Activated CD8-positive, alpha-beta memory T cell treated with anti-CD3 and anti-CD28 coated beads for 48 hours (primary cell): ENCODE data around the gene TTC23.

ENCODE experiments used
- DNase-seq, 3 experiments: peaks; one replicate each; pipeline ENCODE4 v3.0.0-alpha.2; 2020; ENCODE audit warnings: low read depth in 2 of 3, low spot score in 2 of 3

The TTC23 gene

DNA sequence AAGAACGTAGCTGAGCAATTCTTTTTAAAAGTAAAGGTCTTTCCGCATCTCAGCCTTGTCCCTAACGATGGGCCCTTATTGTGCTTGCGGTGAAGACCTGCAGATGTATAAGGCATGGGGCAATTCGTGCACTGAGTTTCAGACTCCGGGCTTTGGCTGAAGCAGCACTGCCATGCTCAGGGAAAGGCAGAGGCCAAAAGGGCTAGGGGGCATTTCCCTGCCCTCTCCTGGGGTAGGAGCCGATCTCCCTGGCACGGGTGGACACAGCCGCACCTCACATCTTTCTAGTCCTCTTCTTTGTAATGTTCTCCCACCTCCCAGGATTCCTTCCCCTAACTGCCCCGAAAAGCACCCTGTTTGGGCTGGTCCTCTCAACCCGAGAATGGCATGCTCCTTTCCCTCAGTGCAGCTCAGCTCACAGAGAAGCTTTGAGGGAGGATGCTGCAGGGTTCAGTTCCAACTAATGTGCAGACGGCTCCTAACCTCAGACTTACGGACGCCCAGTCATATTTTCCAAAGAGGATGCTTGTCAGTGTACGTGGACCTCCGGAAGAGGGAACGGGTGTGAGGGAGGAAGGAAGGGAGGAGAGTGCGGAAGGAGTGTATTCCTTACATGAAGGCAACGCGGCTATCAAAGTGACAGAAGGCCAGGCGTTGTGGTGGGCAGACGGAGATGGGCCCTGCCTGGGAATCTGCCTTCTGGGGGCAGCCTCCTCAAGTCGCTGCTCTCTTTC is 83.3 kb downstream of the TTC23 start:
- no peak for DNase-seq

DNA sequence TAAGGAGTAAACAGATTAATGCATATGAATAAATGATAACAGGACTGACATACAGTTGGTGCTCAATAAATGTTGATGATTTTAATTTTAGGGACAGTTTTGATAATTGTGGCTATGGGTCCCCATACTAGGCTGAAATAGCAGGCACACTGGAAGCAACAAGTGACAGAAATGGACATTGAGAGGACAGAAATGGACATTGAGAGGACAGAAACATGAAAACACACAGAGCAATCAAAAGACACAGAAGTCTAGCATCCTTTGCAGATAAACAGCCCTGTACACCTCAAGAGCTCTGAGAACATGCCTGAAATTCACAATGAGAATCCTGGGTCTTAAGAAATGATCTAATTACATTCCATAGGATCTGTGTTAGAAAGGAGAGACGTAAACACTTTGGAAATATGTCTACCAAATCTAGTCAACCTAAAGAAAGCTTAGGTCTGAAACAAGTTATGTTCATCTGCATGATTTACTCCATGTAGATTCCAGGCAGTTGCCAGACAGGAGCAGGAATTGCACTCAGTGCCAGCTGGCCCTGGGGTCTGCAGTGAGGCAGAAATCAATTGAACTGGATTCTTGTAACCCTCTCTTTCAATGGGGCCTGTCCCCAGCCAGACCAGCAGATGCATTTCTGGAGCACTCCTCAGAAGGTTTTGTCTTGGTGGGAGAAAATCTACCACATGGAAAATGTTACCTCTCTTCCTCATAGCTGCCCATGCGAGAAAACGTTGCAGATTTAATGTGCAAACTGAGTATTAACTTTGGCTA is 84.2 kb downstream of the TTC23 start:
- no peak for DNase-seq

DNA sequence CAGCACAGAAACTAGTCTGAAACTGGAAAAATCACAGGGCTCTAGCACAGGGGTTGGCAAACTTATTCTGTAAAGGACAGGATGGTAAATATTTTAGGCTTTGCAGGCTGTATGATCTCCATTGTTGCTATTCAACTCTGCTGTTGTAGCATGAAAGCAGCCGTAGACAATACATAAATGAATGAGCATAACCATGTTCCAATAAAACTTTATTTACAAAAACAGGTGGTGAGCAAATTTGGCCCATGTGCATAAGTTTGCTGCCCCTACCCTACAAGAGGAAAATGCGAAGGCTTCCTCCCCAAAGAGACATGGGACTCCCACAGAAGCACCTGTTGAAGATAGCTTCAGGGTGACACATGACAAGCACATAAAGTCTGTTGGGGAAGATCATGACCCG is 85.3 kb downstream of the TTC23 start:
- no peak for DNase-seq

DNA sequence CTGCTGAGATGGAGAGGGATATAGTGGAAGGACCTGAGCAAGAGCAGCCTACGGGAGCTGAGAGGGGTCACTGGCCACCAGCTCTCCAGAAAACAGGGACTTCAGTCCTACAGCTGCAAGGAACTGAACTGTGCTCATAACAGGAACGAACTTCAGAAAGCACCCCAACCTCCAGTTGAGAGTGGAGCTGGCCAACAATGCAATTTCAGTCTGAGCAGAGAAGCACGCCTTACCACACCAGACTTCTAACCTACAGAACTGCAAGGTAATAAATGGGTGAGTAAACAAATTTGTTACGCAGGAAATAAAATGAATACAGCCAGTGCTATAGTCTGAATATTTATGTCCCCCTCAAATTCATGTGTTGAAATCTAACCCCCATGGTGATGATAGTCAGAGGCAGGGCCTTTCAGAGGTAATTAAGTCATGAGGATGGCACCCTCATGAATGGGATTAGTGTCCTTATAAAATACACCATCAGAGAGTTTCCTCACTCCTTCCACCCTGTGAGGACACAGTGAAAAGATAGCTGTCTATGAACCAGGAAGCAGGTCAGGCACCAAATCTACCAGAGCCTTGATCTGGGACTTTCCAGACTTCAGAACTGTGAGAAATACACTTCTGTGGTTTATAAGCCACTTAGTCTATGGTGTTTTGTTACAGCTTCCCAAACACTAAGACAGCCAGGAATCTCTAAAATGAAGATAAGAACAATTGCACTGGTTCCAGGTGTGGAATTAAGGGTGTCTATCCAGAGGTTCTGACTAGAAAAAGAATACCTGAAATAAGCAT is 85.9 kb downstream of the TTC23 start:
- no peak for DNase-seq

DNA sequence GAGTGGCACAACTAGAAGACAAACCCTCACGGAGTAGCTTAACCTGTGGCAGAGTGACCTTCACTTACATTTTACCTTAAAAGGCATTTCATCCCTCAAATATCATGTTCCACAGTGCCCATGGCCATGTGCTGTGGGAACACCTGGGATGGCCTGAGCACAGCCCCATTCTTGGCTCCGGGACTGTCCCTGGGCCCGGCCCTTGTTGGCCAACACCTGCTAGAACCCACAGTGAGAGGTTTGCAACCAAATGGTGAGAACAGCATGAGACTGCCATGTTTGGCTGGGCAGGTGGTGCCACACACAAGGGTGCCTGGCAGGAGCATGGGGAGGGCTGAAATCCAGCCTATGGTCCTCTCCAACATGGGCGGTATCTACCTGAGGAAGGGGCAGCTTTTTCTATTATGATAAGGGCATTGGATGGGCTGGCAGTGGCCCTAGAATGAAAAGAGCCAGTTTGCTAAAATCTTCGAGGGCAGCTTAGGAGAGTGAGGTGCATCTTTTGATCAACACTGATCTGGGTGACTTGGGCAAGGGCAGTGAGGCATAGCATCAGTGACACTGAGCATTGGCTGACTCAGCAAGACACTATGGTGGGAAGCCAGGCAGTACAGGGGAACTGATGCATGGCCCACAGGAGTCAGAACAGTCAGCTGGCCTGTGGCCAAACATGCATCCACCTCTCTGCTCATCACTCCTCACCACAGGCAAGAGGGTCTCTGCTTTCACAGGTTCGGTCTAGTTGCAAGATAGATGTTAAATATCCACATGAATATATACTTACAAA is 90.6 kb downstream of the TTC23 start:
- DNase-seq, result no peak

DNA sequence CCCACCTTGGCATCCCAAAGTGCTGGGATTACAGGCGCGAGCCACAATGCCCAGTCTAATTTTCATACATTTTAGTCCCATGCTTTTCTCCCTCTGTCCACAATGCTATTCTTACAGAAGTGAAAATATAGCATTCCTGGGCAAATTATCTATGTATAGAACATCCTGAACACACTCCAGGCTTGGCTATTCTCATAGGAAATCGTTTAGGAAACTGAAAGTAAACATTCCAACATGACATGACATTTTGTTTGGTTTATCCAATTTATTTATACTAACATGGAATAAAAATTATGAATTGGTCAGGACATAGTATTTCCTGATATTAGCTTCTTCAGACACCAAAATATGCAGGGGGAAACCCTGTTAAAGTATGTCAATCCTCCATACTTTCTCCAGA is 91.9 kb downstream of the TTC23 start:
- no peak for DNase-seq

DNA sequence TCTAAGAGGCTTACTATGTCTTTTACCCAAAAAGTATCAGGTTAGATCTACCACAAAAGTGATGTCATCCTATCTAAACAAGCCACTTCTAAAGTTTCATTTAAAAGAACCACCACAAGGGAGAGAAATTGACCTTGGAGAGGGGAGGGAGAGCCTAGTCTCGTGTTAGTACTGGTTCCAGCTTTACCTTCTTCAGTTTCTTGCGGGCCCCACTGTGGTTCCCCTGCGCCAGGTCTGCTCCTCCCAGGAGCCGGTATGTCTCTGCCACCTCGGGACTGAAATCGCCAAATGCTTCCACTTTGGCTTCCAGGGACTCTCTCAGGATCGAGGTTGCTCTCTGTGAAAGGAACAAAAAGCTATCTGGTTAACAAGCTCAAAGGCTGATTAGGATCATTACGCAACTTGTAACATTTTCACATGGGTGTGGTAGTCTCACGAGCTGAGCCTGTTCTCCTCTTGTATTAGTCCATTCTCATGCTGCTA is 93.4 kb downstream of the TTC23 start:
- DNase-seq, result no peak

DNA sequence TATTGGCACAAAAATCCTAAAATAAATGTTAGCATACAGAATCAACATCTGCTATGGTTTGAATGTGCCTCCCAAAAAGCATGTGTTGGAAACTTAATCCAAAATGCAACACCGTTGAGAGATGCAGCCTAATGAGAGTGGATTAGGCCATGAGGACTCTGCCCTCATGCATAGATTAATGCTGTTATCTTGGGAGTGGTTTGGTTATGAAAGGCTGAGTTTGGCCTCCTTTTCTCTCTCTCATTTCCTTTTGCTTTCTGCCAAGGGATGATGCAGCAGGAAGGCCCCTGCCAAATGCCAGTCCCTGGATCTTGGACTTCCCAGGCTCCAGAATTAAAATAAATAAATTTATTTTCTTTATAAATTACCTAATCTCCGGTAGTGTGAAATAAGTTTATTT is 95.1 kb downstream of the TTC23 start:
- DNase-seq, result no peak

DNA sequence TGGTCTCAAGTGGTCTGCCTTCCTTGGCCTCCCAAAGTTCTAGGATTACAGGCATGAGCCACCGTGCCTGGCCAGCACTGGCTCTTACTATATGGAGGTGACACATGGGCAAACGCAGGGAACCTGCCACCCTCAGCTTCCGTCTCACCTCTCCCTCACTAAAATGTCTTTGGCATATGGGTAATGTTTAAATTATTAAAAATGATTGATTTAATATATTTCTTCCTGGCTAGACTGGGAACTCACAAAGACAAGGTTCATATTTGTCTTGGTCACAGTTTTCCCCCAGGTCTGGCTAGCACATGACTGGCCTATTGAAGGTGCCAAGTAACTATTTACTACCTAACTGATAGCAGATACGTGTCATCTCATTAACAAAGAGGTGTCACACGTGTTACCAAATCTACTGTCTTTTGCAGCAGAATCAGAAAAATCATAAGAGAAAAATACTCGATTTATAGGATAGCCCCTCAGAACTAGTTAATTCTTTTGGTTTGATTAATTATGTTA is 96.3 kb downstream of the TTC23 start:
- DNase-seq, result no peak

DNA sequence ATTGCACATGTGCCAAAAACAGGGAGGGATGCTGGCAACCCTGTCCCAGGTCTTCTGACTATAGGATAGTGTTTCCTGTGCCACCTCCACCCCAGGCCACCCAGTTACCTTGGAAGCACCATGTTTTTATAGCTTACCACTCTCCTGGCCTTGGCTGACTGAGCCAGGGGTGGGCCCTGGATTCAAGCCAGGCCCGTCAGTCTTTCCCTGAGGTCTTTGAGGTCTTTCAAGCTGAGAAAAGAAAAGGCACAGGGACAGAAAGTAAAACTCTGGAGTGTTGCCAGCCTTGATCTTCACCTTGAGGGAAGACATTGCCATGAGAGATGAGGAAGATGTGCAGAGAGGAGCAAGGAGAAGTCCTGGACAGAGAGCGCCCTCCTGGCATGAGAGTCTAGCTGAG is 98.2 kb downstream of the TTC23 start:
- no peak for DNase-seq

DNA sequence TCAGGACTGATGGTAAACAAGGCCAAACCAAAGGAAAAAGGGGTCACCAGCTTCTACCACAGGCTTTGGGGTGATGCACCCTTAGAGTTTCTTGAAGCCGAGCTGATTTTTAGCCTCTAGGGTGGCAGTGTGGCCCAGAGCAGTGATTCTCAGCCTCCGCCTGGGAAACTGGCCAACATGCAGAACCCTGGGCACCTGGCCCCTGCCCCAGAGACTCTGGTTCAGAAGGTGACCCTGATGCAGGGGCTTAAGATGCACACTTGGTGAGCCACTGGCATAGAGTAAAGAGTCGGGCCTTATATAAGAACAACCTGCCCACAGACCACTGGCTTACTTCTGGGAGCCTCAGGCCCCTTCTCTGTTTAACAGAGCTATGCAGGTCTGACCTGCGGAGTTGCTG is 100.0 kb downstream of the TTC23 start:
- no peak for DNase-seq

DNA sequence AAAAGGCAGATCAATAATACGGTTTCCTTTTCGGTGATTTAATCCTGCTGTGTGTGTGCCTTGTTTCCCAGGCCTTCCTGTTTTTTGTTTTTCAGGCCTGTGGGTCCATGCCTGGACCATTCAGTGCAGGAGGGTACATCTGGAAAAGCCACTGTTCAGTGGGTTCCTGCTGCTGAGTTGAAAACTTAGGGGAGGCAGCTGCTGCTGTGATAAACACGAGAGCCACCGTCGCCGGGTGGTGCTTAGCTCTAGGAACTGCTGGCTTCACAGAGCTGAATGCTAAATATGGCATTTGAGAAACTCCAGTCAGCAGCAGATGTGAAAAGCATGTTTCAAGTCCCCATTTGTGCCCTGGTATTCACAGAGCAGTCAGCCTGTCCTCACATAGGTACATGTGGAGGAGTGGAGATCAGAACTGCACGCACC is 100.5 kb downstream of the TTC23 start:
- DNase-seq, result no peak

DNA sequence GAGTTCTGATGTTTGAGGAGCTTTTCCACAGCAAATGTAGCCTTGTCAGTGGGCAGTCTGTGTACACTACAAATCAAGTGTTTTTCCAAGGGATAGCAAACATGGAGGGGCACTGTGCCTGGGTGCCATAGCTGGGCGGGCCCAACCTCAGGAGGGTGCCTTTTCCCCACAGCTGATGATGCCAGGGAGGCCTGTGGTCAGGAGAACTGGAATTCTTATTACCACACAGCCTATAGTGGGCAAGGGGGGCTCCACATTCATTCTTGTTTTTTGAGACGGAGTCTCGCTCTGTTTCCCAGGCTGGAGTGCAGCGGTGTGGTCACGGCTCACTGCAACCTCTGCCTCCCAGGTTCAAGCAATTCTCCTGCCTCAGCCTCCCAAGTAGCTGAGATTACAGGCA is 102.7 kb downstream of the TTC23 start:
- no peak for DNase-seq

DNA sequence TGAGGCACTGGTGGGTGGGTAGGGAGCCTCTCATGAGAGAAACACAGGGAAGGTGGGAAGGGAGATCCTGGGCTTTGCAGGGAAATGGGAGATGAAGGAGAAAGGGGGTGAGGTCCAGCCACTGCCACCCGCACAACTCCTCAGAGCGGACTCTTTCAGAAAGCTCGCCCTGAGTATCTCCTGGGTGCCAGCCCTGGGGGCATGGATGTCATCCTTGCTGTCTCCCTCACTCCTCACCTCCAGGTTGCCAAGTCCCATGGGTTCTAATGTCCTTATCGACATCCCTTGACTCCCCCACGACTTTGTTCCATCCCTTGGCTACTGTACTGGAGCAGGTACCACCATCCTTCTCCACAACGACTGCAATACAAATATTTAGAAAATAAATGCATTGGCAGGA is 103.6 kb downstream of the TTC23 start:
- no peak for DNase-seq

DNA sequence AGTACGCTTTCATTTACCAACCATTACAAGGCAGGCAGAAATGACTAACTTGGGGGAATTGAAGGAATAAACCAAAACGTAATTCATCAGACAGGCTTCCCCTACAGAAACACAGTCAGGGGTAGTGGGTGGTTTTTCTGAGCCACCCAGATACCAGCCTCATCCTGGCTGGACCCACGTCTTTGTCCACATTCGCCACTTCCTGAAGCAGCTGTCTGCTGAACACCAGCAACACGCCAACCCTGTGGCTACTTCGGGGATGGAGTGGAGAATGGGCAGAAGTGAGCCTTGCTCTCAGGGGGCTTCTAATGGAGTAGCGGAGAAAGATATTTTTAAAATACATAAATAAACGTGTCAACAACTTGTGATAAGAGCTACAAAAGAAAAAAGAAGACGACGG is 104.4 kb downstream of the TTC23 start:
- no peak for DNase-seq

DNA sequence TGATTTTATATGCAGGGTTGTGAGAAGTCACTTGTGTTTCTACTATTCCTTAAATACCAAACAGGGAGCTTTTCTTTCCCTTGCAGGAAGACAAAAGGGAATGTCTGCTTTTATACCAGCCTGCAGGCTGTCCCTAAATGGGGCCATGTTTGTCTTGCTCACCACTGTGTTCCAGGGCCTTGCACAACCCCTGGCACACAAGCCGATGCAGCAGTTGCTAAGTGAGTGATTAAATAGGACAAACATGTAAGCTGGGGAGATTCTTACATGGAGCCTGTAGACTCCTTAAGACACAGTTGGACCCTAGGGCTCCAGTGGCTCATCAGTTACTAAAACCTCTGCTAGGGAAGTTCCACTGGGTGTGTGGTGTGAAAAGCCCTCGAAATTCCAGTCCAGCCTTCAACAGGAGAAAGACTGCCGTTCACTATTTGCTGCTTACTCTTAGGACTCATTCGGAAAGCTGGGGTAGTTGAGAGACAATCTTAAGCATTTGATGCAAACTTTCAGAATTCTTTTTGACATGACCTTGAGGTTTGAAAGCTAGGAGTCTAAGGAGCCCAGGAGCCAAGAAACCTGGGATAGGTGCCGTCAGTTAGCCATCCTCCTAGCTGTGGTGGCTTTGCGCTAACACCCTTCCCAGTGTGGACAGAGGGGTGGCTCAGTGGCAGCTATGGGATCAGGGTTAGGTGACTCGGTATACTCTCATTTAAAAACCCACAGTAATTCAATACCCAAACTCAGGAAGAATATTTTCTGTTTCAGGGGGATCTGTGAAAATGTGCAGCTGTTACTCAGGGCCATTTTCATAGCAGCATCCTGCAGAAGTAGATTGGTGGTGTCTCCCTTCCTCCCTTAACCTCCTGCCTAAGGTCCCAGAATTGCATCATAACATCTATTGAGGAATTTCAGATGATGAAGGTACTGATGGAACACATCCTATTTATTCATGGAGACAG is 105.4 kb downstream of the TTC23 start:
- DNase-seq, result no peak

DNA sequence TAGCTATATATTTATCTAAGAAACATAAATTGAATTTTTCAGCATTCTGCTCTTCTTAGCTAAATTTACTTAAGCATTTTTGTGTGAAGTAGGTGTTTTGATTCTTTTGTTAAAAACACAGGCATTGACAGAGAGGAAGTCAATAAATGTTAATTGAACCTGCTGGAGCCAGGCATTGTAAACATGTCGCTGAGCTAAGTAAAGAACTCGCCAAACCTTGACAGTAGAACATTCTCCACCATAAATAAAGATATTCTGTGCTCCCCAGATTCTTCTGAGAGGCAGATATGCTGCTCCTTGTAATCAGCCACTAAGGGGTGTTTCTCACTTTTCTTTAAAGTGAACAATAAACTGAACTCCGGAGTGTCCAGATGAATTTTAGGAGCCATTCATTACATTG is 106.1 kb downstream of the TTC23 start:
- no peak for DNase-seq

DNA sequence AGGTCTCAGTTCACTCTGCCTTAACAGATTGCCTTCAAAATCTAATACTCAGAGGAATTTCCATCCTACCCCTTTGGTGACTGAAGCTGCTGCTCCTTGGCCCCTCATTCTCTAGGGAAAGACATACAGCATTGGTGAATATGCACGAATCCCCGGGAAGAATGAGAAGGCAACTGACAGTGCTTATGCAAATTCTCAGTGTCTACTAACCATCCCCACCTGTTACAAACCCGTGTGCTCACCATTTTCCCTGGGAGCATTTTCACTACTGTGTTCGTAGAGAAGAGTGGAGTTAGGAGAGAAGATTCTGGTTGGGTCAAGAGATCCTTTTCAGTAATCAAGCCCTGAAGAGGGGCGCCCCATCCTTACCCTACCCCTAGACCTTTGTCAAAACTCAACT is 106.8 kb downstream of the TTC23 start:
- no peak for DNase-seq

DNA sequence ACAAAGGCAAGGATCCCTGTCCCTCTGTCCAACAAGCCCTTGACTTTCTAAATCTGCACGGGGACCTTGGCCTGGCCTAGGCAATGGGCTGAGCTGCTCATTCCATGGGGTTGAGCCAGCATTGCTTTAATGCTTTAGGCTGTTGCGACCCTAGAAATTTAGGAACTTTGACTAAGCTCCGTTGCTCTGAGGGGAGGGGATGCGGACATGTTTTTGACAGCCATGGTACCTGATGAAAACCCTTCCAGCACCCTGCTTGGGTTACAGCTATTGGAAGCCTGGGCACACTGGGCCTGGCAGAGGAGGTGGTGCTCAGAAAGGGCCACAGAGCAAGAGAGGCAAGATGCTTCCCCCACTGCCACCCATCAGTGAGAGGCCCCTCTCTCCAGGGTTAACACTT is 107.4 kb downstream of the TTC23 start:
- no peak for DNase-seq

DNA sequence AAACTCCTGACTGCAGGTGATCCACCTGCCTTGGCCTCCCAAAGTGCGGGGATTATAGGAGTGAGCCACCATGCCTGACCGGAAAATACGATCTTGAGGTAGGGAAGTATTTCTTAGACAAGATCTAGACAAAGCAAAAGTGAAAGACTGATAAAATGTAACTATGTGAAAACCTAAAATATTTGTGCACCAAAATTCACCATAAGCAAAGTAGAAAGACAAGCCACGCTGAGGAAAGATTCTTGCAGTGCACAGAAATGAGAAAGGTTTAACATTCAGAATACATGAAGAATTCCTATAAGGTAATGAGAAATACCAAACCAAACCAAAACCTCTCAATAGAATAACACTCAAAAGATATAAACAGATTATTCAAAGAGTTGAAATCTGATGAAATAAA is 108.8 kb downstream of the TTC23 start:
- DNase-seq, result no peak
